ENCODE results near the gene ANKMY1.

The ANKMY1 gene

DNA sequence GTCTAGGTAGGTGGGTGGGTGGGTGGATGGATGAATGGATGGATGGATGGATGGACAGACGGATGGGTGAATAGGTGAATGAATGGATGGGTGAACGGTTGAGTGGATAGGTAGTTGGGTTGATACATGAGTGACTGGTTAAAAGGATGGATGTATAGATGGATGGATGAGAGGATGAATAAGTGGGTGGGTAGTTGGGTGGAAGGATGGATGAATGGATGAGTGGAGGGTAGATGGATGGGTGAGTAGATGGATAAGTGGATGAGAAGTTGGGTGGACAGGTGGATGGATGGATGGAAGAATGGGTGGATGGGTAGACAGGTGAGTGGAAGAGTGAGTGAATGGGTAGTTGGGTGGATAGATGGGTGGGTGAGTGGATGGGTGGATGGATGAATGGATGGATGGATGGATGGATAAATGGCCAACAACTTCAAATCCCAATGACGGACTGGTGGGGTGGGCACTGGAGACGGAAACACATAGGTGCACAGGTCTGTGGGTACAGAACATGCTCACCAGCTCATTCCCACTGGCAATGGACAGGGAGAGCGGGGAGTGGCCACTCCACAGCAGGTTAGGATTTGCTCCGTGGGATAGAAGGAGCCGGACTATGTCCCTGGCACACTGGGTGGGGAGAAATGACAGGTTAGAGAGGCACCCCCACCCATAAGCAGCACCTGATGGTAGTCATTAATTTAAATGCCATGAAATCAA, 48.8 kb downstream of the ANKMY1 start:
- TF ChIP-seq EZH2phosphoT487 (IDR thresholded peaks at IDR 0.05; ENCODE audit: low read depth), result no peak
- TF ChIP-seq, protein P1, sequence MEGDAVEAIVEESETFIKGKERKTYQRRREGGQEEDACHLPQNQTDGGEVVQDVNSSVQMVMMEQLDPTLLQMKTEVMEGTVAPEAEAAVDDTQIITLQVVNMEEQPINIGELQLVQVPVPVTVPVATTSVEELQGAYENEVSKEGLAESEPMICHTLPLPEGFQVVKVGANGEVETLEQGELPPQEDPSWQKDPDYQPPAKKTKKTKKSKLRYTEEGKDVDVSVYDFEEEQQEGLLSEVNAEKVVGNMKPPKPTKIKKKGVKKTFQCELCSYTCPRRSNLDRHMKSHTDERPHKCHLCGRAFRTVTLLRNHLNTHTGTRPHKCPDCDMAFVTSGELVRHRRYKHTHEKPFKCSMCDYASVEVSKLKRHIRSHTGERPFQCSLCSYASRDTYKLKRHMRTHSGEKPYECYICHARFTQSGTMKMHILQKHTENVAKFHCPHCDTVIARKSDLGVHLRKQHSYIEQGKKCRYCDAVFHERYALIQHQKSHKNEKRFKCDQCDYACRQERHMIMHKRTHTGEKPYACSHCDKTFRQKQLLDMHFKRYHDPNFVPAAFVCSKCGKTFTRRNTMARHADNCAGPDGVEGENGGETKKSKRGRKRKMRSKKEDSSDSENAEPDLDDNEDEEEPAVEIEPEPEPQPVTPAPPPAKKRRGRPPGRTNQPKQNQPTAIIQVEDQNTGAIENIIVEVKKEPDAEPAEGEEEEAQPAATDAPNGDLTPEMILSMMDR (IDR thresholded peaks at IDR 0.05; ENCODE audit: low read depth, low read length), result no peak

DNA sequence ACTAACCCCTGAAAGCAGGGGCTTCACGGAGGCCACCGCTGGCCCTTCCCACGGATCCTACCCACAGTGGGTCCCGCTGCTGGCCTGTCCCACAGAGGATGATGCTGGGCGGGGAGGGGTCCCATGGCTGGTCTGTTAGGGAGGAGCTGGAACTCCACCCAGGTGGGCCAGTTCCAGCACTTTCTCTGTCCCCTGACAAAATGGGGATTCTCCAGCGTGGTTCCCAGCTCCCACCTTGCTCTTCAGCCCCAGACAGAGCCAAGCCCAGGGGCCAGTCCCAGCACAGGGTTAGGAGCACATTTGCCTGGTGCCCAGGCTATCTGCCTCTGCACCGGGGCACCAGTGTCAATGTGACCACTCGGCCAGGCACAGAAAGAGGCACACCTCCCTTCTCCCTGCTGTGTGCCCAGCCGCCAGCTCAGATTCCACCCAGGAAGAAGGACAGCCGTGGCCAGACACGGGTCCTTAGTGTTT, 50.0 kb downstream of the ANKMY1 start:
- H3K4me1 ChIP-seq (ENCODE audit: low read length), result no peaks in the 10 kb centered on the region
- H3K4me2 ChIP-seq (ENCODE audit: low read length), result no peak overlapping the region
- no peaks in the 10 kb centered on the region for H4K20me1 ChIP-seq (ENCODE audit: insufficient read depth, low read length)
- H3K27ac ChIP-seq (ENCODE audit: low read length), result no peak overlapping the region
- H3K27me3 ChIP-seq (ENCODE audit: low read depth, low read length), result no peaks in the 10 kb centered on the region
- H3K9ac ChIP-seq (ENCODE audit: low read length), result no peak overlapping the region
- TF ChIP-seq, protein P1 (IDR thresholded peaks at IDR 0.05; ENCODE audit: low read depth, low read length), result no peak
- TF ChIP-seq EZH2phosphoT487 (IDR thresholded peaks at IDR 0.05; ENCODE audit: low read depth), result no peak
- H2AFZ ChIP-seq (ENCODE audit: low read depth, low read length), result no peak overlapping the region
- H3K4me3 ChIP-seq (ENCODE audit: low read length), result no peak overlapping the region
- H3K36me3 ChIP-seq (replicated peaks; ENCODE audit: low read depth, low read length), result no peaks in the 10 kb centered on the region
- no peaks in the 10 kb centered on the region for H3K9me3 ChIP-seq (ENCODE audit: insufficient read depth, low read length)
- H3K79me2 ChIP-seq (ENCODE audit: low read length), result no peaks in the 10 kb centered on the region

More for the DNA sequence above, 48.8 kb downstream of the ANKMY1 start:
- Histone ChIP-seq H3K9me3 (ENCODE audit: insufficient read depth, low read length) (no peaks in the 10 kb centered on the region), H2AFZ (ENCODE audit: low read depth, low read length) (no peak overlapping the region), H3K27me3 (ENCODE audit: low read depth, low read length) (no peaks in the 10 kb centered on the region), H3K79me2 (ENCODE audit: low read length) (no peaks in the 10 kb centered on the region), H3K27ac (ENCODE audit: low read length) (no peak overlapping the region), H3K4me2 (ENCODE audit: low read length) (no peak overlapping the region), H4K20me1 (ENCODE audit: insufficient read depth, low read length) (no peaks in the 10 kb centered on the region), H3K4me1 (ENCODE audit: low read length) (peaks cover 6% of the 10 kb centered on the region), H3K9ac (ENCODE audit: low read length) (no peak overlapping the region), H3K4me3 (ENCODE audit: low read length) (no peak overlapping the region), H3K36me3 (replicated peaks; ENCODE audit: low read depth, low read length) (no peaks in the 10 kb centered on the region)

DNA sequence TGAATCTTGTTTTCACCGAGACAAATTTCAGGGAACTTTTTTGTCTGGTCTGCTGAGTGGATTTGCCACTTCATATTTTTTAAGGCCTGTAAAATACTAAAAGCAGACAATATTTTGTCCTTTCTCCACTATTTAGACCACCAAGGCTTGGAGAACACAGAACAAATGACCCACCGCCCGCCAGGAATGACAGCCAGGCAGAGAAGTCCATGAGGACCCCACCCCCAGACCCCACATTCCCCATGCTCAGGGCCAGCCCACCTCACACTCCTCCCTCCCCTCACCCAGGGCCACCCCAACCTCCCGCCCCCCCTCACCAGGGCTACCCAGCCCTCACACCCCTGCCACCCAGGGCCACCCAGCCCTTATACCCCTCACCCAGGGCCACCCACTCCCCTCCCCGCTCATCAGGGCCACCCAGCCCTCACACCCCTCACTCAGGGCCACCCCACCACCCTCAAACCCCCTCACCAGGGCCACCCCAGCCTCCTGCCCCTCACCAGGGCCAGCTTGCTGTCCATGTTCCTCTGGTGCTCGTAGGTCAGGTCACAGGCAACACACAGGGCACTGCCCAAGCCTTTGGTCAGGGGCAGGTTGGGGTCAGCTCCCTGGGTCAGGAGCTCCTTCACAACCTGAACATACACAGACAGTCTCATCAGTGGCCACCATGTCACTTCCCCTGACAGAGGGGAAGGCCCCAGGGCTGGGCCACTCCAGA, 50.6 kb downstream of the ANKMY1 start:
- H3K27me3 ChIP-seq (ENCODE audit: low read depth, low read length), result no peaks in the 10 kb centered on the region
- no peaks in the 10 kb centered on the region for H3K79me2 ChIP-seq (ENCODE audit: low read length)
- no peaks in the 10 kb centered on the region for H3K36me3 ChIP-seq (replicated peaks; ENCODE audit: low read depth, low read length)
- no peaks in the 10 kb centered on the region for H4K20me1 ChIP-seq (ENCODE audit: insufficient read depth, low read length)
- no peak overlapping the region for H3K4me3 ChIP-seq (ENCODE audit: low read length)
- H3K9me3 ChIP-seq (ENCODE audit: insufficient read depth, low read length), result no peaks in the 10 kb centered on the region
- no peak overlapping the region for H3K4me2 ChIP-seq (ENCODE audit: low read length)
- TF ChIP-seq EZH2phosphoT487 (IDR thresholded peaks at IDR 0.05; ENCODE audit: low read depth), result no peak
- TF ChIP-seq, protein P1 (IDR thresholded peaks at IDR 0.05; ENCODE audit: low read depth, low read length), result no peak
- H3K27ac ChIP-seq (ENCODE audit: low read length), result no peak overlapping the region
- no peak overlapping the region for H3K9ac ChIP-seq (ENCODE audit: low read length)
- no peaks in the 10 kb centered on the region for H3K4me1 ChIP-seq (ENCODE audit: low read length)
- no peak overlapping the region for H2AFZ ChIP-seq (ENCODE audit: low read depth, low read length)

DNA sequence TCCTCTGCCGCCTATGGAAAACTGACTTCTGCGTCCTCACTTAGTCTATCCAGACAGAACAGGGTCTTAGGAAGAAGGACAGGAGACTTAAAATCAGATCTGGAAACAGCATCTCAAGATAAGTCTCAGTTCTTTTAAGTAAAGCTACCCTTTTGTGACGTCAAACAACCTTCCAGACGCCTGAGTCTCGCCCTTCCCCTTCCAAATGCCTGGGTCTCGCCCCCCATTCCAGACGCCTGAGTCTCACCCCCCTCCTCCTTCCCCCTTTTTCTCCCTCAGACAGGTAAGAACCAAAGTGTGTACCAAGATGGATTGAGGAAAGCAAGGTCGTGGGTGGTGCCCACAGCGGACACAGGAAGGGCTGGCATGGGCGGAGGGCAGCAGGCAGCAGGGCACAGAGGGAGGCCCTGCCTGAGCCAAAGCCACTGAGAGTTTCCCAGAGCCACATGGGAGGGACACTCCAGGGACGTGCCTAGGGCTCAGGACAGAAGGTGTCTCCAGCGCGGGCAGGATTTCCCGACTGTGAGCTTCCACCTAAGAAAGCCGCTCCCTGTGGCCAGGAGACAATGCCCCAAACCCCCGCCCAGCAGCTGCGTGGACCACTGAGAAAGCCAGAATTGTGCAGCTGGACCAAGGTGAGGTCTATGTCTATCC, 51.3 kb downstream of the ANKMY1 start:
- H2AFZ ChIP-seq (ENCODE audit: low read depth, low read length), result no peak overlapping the region
- H3K36me3 ChIP-seq (replicated peaks; ENCODE audit: low read depth, low read length), result no peaks in the 10 kb centered on the region
- no peak for TF ChIP-seq EZH2phosphoT487 (IDR thresholded peaks at IDR 0.05; ENCODE audit: low read depth)
- TF ChIP-seq, protein P1 (IDR thresholded peaks at IDR 0.05; ENCODE audit: low read depth, low read length), result no peak
- no peak overlapping the region for H3K9ac ChIP-seq (ENCODE audit: low read length)
- no peaks in the 10 kb centered on the region for H3K4me1 ChIP-seq (ENCODE audit: low read length)
- no peak overlapping the region for H3K27ac ChIP-seq (ENCODE audit: low read length)
- no peak overlapping the region for H3K4me2 ChIP-seq (ENCODE audit: low read length)
- no peak overlapping the region for H3K4me3 ChIP-seq (ENCODE audit: low read length)
- no peaks in the 10 kb centered on the region for H3K79me2 ChIP-seq (ENCODE audit: low read length)
- H3K9me3 ChIP-seq (ENCODE audit: insufficient read depth, low read length), result no peaks in the 10 kb centered on the region
- no peaks in the 10 kb centered on the region for H4K20me1 ChIP-seq (ENCODE audit: insufficient read depth, low read length)
- H3K27me3 ChIP-seq (ENCODE audit: low read depth, low read length), result no peaks in the 10 kb centered on the region

All from OCI-LY3 (cell line).